Stimulated activated effector memory CD8-positive, alpha-beta T cell treated with anti-CD3 and anti-CD28 coated beads, Interleukin-12 subunit alpha, Interleukin-12 subunit beta, amount 100 ng/mL, for 72 hours (primary cell): ENCODE measurements around the gene TACC2.

Experiments
- ATAC-seq: fragments of 150-1000 bp; cut with Tn5 transposase; 2 replicates; pipeline ENCODE4 v1.10.0; 2021
- DNase-seq, 2 donors: peaks; one replicate each; pipeline ENCODE4 v3.0.0; 2021 to 2022; ENCODE audit warnings: low spot score in 2 of 2
- H3K27ac Mint-ChIP-seq: one replicate; pipeline ENCODE4 v1.8.0; 2022; ENCODE audit warnings: mild to moderate bottlenecking, mixed read lengths
- H3K36me3 Mint-ChIP-seq: one replicate; pipeline ENCODE4 v1.8.0; 2022; ENCODE audit warnings: mild to moderate bottlenecking, mixed read lengths
- H3K4me1 Mint-ChIP-seq: one replicate; pipeline ENCODE4 v1.8.0; 2022; ENCODE audit warnings: mixed read lengths
- H3K4me3 Mint-ChIP-seq: one replicate; pipeline ENCODE4 v1.8.0; 2022; ENCODE audit warnings: mild to moderate bottlenecking, mixed read lengths
- H3K9me3 Mint-ChIP-seq: one replicate; pipeline ENCODE4 v1.8.0; 2022; ENCODE audit warnings: mixed read lengths

Gene TACC2

GRCh38 chr10:122157451-122157850 lies 168.5 kb downstream of the TACC2 start:
- no peak for DNase-seq
- H3K9me3 Mint-ChIP-seq, result no peaks in the 10 kb centered on the region
- no peaks in the 10 kb centered on the region for H3K36me3 Mint-ChIP-seq
- H3K27ac Mint-ChIP-seq, result no peak overlapping the region
- H3K4me1 Mint-ChIP-seq, result no peaks in the 10 kb centered on the region
- ATAC-seq, result no peak
- H3K4me3 Mint-ChIP-seq, result no peak overlapping the region

GRCh38 chr10:122158362-122158761 lies 169.4 kb downstream of the TACC2 start:
- ATAC-seq (no peak), DNase-seq (no peak)
- no peaks in the 10 kb centered on the region for H3K4me1 Mint-ChIP-seq
- H3K4me3 Mint-ChIP-seq, result no peak overlapping the region
- H3K36me3 Mint-ChIP-seq, result no peaks in the 10 kb centered on the region
- H3K27ac Mint-ChIP-seq, result no peak overlapping the region
- H3K9me3 Mint-ChIP-seq, result no peaks in the 10 kb centered on the region

- H3K4me3 Mint-ChIP-seq, result no peak overlapping the region
- H3K9me3 Mint-ChIP-seq, result no peaks in the 10 kb centered on the region
- peak; percentile 40 for ATAC-seq
- H3K4me1 Mint-ChIP-seq, result peaks cover 5% of the 10 kb centered on the region
- no peaks in the 10 kb centered on the region for H3K36me3 Mint-ChIP-seq
- no peak overlapping the region for H3K27ac Mint-ChIP-seq
- DNase-seq, result no peak
Measured at GRCh38 chr10:122159141-122159970, 170.4 kb downstream of the TACC2 start.

- peaks cover 8% of the 10 kb centered on the region for H3K4me1 Mint-ChIP-seq
- no peaks in the 10 kb centered on the region for H3K9me3 Mint-ChIP-seq
- H3K4me3 Mint-ChIP-seq, result no peak overlapping the region
- no peaks in the 10 kb centered on the region for H3K36me3 Mint-ChIP-seq
- DNase-seq (no peak), ATAC-seq (no peak)
- H3K27ac Mint-ChIP-seq, result no peak overlapping the region
Measured at GRCh38 chr10:122161795-122162194, 172.8 kb downstream of the TACC2 start.

GRCh38 chr10:122162671-122163173 lies 173.8 kb downstream of the TACC2 start:
- Mint-ChIP-seq H3K36me3 (no peaks in the 10 kb centered on the region), H3K4me3 (no peak overlapping the region), H3K27ac (no peak overlapping the region), H3K4me1 (peaks cover 8% of the 10 kb centered on the region), H3K9me3 (no peaks in the 10 kb centered on the region)
- DNase-seq, result no peak
- no peak for ATAC-seq

- no peaks in the 10 kb centered on the region for H3K36me3 Mint-ChIP-seq
- H3K27ac Mint-ChIP-seq, result no peak overlapping the region
- H3K4me1 Mint-ChIP-seq, result peaks cover 8% of the 10 kb centered on the region
- ATAC-seq, result no peak
- peak overlapping the region; percentile 23 for H3K4me3 Mint-ChIP-seq
- no peak for DNase-seq
- H3K9me3 Mint-ChIP-seq, result no peaks in the 10 kb centered on the region
Measured at GRCh38 chr10:122163174-122164022, 174.4 kb downstream of the TACC2 start.

GRCh38 chr10:122164023-122164601 lies 175.1 kb downstream of the TACC2 start:
- H3K9me3 Mint-ChIP-seq, result no peaks in the 10 kb centered on the region
- H3K4me1 Mint-ChIP-seq, result peaks cover 8% of the 10 kb centered on the region
- ATAC-seq (no peak), DNase-seq (no peak)
- peak overlapping the region; percentile 23 for H3K4me3 Mint-ChIP-seq
- no peak overlapping the region for H3K27ac Mint-ChIP-seq
- H3K36me3 Mint-ChIP-seq, result no peaks in the 10 kb centered on the region

- no peak overlapping the region for H3K27ac Mint-ChIP-seq
- H3K4me3 Mint-ChIP-seq, result no peak overlapping the region
- H3K36me3 Mint-ChIP-seq, result no peaks in the 10 kb centered on the region
- peaks cover 8% of the 10 kb centered on the region for H3K4me1 Mint-ChIP-seq
- DNase-seq (no peak), ATAC-seq (no peak)
- no peaks in the 10 kb centered on the region for H3K9me3 Mint-ChIP-seq
Measured at GRCh38 chr10:122164815-122165483, 176.0 kb downstream of the TACC2 start.

GRCh38 chr10:122165484-122166276 lies 176.7 kb downstream of the TACC2 start:
- DNase-seq (no peak), ATAC-seq (no peak)
- no peak overlapping the region for H3K27ac Mint-ChIP-seq
- H3K9me3 Mint-ChIP-seq, result no peaks in the 10 kb centered on the region
- H3K4me3 Mint-ChIP-seq, result no peak overlapping the region
- no peaks in the 10 kb centered on the region for H3K36me3 Mint-ChIP-seq
- H3K4me1 Mint-ChIP-seq, result peaks cover 8% of the 10 kb centered on the region

GRCh38 chr10:122168101-122168500 lies 179.1 kb downstream of the TACC2 start:
- Mint-ChIP-seq H3K27ac (no peak overlapping the region), H3K4me1 (peaks cover 8% of the 10 kb centered on the region), H3K4me3 (no peak overlapping the region), H3K36me3 (no peaks in the 10 kb centered on the region), H3K9me3 (no peaks in the 10 kb centered on the region)
- no peak for DNase-seq
- no peak for ATAC-seq

GRCh38 chr10:122168598-122169394 lies 179.8 kb downstream of the TACC2 start:
- no peak overlapping the region for H3K27ac Mint-ChIP-seq
- no peaks in the 10 kb centered on the region for H3K9me3 Mint-ChIP-seq
- ATAC-seq, result no peak
- H3K4me3 Mint-ChIP-seq, result no peak overlapping the region
- H3K36me3 Mint-ChIP-seq, result no peaks in the 10 kb centered on the region
- DNase-seq, result no peak
- H3K4me1 Mint-ChIP-seq, result peaks cover 8% of the 10 kb centered on the region

- Mint-ChIP-seq H3K9me3 (no peaks in the 10 kb centered on the region), H3K36me3 (no peaks in the 10 kb centered on the region), H3K27ac (no peak overlapping the region), H3K4me3 (no peak overlapping the region), H3K4me1 (no peaks in the 10 kb centered on the region)
- ATAC-seq (no peak), DNase-seq (no peak)
Measured at GRCh38 chr10:122170802-122171201, 181.8 kb downstream of the TACC2 start.

GRCh38 chr10:122171302-122172075 lies 182.5 kb downstream of the TACC2 start:
- Mint-ChIP-seq H3K27ac (no peak overlapping the region), H3K4me1 (no peaks in the 10 kb centered on the region), H3K36me3 (no peaks in the 10 kb centered on the region), H3K4me3 (no peak overlapping the region), H3K9me3 (no peaks in the 10 kb centered on the region)
- ATAC-seq (no peak), DNase-seq (no peak)
